ENCODE data around the gene THNSL1. TPM values are rescaled to one million over a fixed set of nuclear protein-coding genes. Genes with fewer than 3 reads are reported as not detected.
"Not testable (repeated sequence)": the region's sequence is repeated elsewhere in the genome, so short reads cannot be mapped to it uniquely, and the experiment has no call there.

THNSL1 gene
- 7.7 TPM for total RNA-seq

GRCh38 chr10:25016376-25017153 lies at the start of gene THNSL1:
TSS of gene THNSL1 (plus strand) at chr10:25016612. CDS start at chr10:25023224, 6,612 bp downstream.
- DNase-seq (ENCODE audit: low spot score), result peak; percentile 98

GRCh38 chr10:24966962-24967481 lies 49.4 kb upstream of the THNSL1 start:
- DNase-seq (ENCODE audit: low spot score), result no peak

- DNase-seq (ENCODE audit: low spot score), result no peak
Observed at GRCh38 chr10:24968349-24968748, 48.1 kb upstream of the THNSL1 start.

GRCh38 chr10:24968951-24969350 lies 47.5 kb upstream of the THNSL1 start:
- not testable (repeated sequence) for DNase-seq (ENCODE audit: low spot score)

- no peak for DNase-seq (ENCODE audit: low spot score)
Observed at GRCh38 chr10:24969841-24970281, 46.6 kb upstream of the THNSL1 start.

GRCh38 chr10:24971374-24971773 lies 45.0 kb upstream of the THNSL1 start:
- DNase-seq (ENCODE audit: low spot score), result no peak

GRCh38 chr10:24973163-24973562 lies 43.2 kb upstream of the THNSL1 start:
- DNase-seq (ENCODE audit: low spot score), result no peak

GRCh38 chr10:24974976-24975375 lies 41.4 kb upstream of the THNSL1 start:
- no peak for DNase-seq (ENCODE audit: low spot score)

- DNase-seq (ENCODE audit: low spot score), result no peak
Observed at GRCh38 chr10:24979685-24980084, 36.7 kb upstream of the THNSL1 start.

GRCh38 chr10:24981161-24981710 lies 35.2 kb upstream of the THNSL1 start:
- no peak for DNase-seq (ENCODE audit: low spot score)

- no peak for DNase-seq (ENCODE audit: low spot score)
Observed at GRCh38 chr10:24982319-24983112, 33.9 kb upstream of the THNSL1 start.

GRCh38 chr10:24983130-24983529 lies 33.3 kb upstream of the THNSL1 start:
- no peak for DNase-seq (ENCODE audit: low spot score)

GRCh38 chr10:24983946-24984345 lies 32.5 kb upstream of the THNSL1 start:
- DNase-seq (ENCODE audit: low spot score), result no peak

- DNase-seq (ENCODE audit: low spot score), result no peak
Observed at GRCh38 chr10:24984906-24985305, 31.5 kb upstream of the THNSL1 start.

GRCh38 chr10:24988831-24989640 lies 27.4 kb upstream of the THNSL1 start:
- no peak for DNase-seq (ENCODE audit: low spot score)

- no peak for DNase-seq (ENCODE audit: low spot score)
Observed at GRCh38 chr10:24989867-24990266, 26.5 kb upstream of the THNSL1 start.

GRCh38 chr10:24991298-24991697 lies 25.1 kb upstream of the THNSL1 start:
- no peak for DNase-seq (ENCODE audit: low spot score)

GRCh38 chr10:24992512-24993133 lies 23.8 kb upstream of the THNSL1 start:
- DNase-seq (ENCODE audit: low spot score), result no peak

- no peak for DNase-seq (ENCODE audit: low spot score)
Observed at GRCh38 chr10:24993237-24993958, 23.0 kb upstream of the THNSL1 start.

- DNase-seq (ENCODE audit: low spot score), result no peak
Observed at GRCh38 chr10:24995072-24995471, 21.3 kb upstream of the THNSL1 start.
